Mesothelial cell of epicardium (in vitro differentiated cells): ENCODE measurements around the gene E2F3. TPM values are rescaled to one million over a fixed set of nuclear protein-coding genes. Genes with fewer than 3 reads are reported as not detected.
A peak's percentile ranks its signal among the peaks of the same experiment; 100 is the strongest.

Source experiments
- DNase-seq, 2 experiments: peaks; one replicate each; pipeline ENCODE4 v3.0.0; 2021; ENCODE audit warnings: low spot score in 2 of 2; ENCODE audit not compliant: unreplicated experiment in 2 of 2
- H3K27ac Mint-ChIP-seq: 2 replicates; pipeline ENCODE4 v1.8.0; 2021; ENCODE audit warnings: mixed read lengths
- H3K27me3 Mint-ChIP-seq: 2 replicates; pipeline ENCODE4 v1.8.0; 2021; ENCODE audit warnings: low read depth, mixed read lengths
- H3K36me3 Mint-ChIP-seq: 2 replicates; pipeline ENCODE4 v1.8.0; 2021; ENCODE audit warnings: mixed read lengths
- H3K4me1 Mint-ChIP-seq: 2 replicates; pipeline ENCODE4 v1.8.0; 2021; ENCODE audit warnings: mixed read lengths
- H3K4me3 Mint-ChIP-seq: 2 replicates; pipeline ENCODE4 v1.8.0; 2021; ENCODE audit warnings: mild to moderate bottlenecking, moderate library complexity, mixed read lengths
- H3K9me3 Mint-ChIP-seq: 2 replicates; pipeline ENCODE4 v1.8.0; 2021; ENCODE audit warnings: mixed read lengths
- CTCF ChIP-seq: fragments of 200-600 bp; sonication (generic); IDR thresholded peaks from one replicate; pipeline ENCODE4 v1.5.0; 2021; ENCODE audit warnings: antibody characterized with exemption; ENCODE audit not compliant: unreplicated experiment
- total RNA-seq: library from RNA; stranded (reverse); gene quantifications from 3 replicates; pipeline ENCODE4 v1.2.1, GENCODE V29; 2021

Gene E2F3
- total RNA-seq, 1 donor from 2014 or later = 24.2 TPM

- no peaks in the 10 kb centered on the region for H3K9me3 Mint-ChIP-seq
- H3K27me3 Mint-ChIP-seq = no peaks in the 10 kb centered on the region
- H3K36me3 Mint-ChIP-seq = peaks cover 12% of the 10 kb centered on the region
- no peak for TF ChIP-seq CTCF
- no peak overlapping the region for H3K4me3 Mint-ChIP-seq
- DNase-seq = no peak
- H3K27ac Mint-ChIP-seq = no peak overlapping the region
- peaks cover 9% of the 10 kb centered on the region for H3K4me1 Mint-ChIP-seq
Observed at GRCh38 chr6:20414711-20415110, 13.0 kb downstream of the E2F3 start.

DNA sequence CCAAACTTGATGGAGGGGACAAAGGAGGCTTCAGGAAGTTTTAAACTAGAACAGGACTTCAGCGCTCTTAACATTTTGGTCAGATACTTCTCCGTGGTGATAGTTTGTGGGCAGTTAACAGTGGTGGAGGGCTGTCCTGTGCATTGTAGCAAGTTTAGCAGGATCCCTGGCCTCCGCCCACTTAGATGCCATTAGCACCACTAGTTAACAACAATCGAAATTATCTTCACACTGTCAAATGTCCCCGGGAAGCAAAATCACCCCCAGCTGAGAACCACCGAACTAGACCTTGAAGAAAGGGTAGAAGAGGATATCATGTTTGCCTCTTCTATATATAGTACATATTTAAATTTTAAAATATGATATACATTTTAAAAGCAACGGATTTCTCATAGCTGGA lies 13.6 kb downstream of the E2F3 start:
- peaks cover 9% of the 10 kb centered on the region for H3K4me1 Mint-ChIP-seq
- no peak for DNase-seq

DNA sequence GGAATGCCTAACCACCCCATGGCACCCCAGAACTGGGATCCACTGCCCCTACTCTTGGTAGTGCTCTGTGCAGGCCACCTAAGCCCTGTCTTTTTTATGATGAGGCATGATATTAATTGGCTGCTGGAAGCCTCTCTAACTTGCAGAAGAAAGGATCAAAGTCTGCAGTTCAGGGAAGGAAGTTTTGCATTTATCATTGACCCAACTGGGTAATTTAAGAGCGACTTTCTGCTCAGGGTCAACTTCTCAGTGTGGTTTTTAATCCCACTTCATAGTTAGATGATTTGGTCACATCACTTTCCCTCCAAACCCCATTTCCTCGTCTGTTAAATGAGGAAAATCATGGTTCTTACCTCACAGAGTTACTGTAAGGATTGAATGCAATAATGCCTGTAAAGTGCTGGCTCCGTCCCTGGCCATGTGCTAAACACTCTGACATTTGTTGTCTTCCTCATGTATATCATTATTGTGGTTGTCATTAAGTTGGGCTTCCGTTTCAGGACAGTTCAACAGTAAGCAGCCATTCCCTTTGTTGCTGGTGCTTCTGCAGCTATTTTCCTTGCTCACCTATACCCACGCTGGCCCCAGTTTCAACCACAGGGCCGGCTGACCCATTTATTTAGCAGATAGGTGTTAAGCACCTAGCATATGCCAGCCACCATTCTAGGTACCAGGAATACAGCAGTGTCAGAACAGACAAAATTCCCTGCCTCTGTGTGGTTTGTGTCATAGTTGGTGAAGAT lies 14.2 kb downstream of the E2F3 start:
- H3K36me3 Mint-ChIP-seq = peaks cover 14% of the 10 kb centered on the region
- peaks cover 1% of the 10 kb centered on the region for H3K9me3 Mint-ChIP-seq
- TF ChIP-seq CTCF = no peak
- H3K27me3 Mint-ChIP-seq = no peaks in the 10 kb centered on the region
- no peak for DNase-seq
- H3K27ac Mint-ChIP-seq = peak overlapping the region; percentile 56
- no peak overlapping the region for H3K4me3 Mint-ChIP-seq
- H3K4me1 Mint-ChIP-seq = peaks cover 9% of the 10 kb centered on the region

More for the DNA sequence above, 13.6 kb downstream of the E2F3 start:
- no peaks in the 10 kb centered on the region for H3K27me3 Mint-ChIP-seq
- peaks cover 12% of the 10 kb centered on the region for H3K36me3 Mint-ChIP-seq
- no peaks in the 10 kb centered on the region for H3K9me3 Mint-ChIP-seq
- no peak overlapping the region for H3K27ac Mint-ChIP-seq
- H3K4me3 Mint-ChIP-seq = no peak overlapping the region
- TF ChIP-seq CTCF = no peak

DNA sequence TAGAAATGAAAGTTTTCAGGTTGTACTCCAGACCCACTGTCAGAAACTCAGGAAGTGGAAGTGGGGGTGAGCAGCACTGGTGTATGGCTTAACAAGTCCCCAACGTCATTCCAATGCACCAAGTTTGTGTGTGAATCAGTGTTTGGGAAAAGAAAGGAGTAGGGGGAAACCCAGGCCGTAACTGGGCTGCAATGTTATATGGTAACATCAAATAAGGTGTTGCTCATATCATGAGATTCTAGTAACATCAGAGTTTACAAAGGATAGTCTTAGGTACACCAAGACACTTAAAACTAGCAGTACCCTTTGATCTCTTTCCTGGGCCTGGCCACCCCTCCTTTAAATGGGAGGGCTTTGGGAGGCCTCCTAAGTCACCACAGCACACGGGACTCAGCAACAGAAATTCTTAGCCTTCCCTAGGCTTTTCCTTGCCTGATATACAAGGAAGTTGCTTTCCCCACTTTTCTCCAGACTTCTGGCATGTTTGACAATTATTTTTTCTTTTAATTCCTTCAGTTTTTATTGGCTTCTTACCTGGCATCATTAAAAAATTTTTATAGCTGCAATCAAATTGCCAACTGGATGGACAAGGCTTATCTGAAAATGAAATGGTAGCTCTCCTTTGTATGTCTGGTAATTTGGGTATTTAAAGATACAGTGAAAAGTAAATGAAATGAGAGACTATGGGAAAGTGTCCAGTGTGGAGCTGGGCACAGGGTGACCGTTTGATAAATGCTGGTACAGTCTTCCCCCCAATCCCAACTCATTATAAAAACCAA lies 15.1 kb downstream of the E2F3 start:
- Mint-ChIP-seq H3K27me3 (no peaks in the 10 kb centered on the region), H3K4me3 (no peak overlapping the region), H3K9me3 (peaks cover 10% of the 10 kb centered on the region), H3K4me1 (peaks cover 7% of the 10 kb centered on the region), H3K36me3 (peaks cover 20% of the 10 kb centered on the region), H3K27ac (no peak overlapping the region)
- no peak for DNase-seq
- no peak for TF ChIP-seq CTCF

GRCh38 chr6:20417819-20418218 lies 16.1 kb downstream of the E2F3 start:
- Mint-ChIP-seq H3K9me3 (peaks cover 19% of the 10 kb centered on the region), H3K27me3 (no peaks in the 10 kb centered on the region), H3K4me1 (peaks cover 7% of the 10 kb centered on the region), H3K36me3 (peaks cover 23% of the 10 kb centered on the region), H3K4me3 (no peak overlapping the region), H3K27ac (no peak overlapping the region)
- DNase-seq = no peak
- no peak for TF ChIP-seq CTCF
